HFF-Myc (cell line): ENCODE data around the gene LRRC42.
"Not testable (repeated sequence)": the region's sequence is repeated elsewhere in the genome, so short reads cannot be mapped to it uniquely, and the experiment has no call there.

ENCODE experiments used
- DNase-seq: peaks from one replicate; pipeline ENCODE4 v3.0.0-alpha.2; 2011; ENCODE audit warnings: low read depth; ENCODE audit errors: extremely low read depth
- H3K4me3 ChIP-seq: replicated peaks from 2 replicates; pipeline ENCODE4 v1.5.1; 2011; ENCODE audit warnings: low read depth, mild to moderate bottlenecking, control low read depth, low read length
- CTCF ChIP-seq: IDR thresholded peaks from 2 replicates; pipeline ENCODE4 v1.5.1; 2012; ENCODE audit warnings: mild to moderate bottlenecking, low read depth, low read length, control low read depth; ENCODE audit errors: missing control alignments

LRRC42 gene

GRCh38 chr1:53967409-53968124, 21.4 kb downstream of the LRRC42 start:
- no peak for DNase-seq
- no peak overlapping the region for H3K4me3 ChIP-seq
- no peak for TF ChIP-seq CTCF

GRCh38 chr1:53968125-53968513, 22.0 kb downstream of the LRRC42 start:
- DNase-seq: no peak
- no peak for TF ChIP-seq CTCF
- no peak overlapping the region for H3K4me3 ChIP-seq

- not testable (repeated sequence) for H3K4me3 ChIP-seq, DNase-seq
Observed at GRCh38 chr1:53969323-53969722, 23.2 kb downstream of the LRRC42 start.

- DNase-seq: no peak
- no peak overlapping the region for H3K4me3 ChIP-seq
- TF ChIP-seq CTCF: no peak
Observed at GRCh38 chr1:53971718-53972117, 25.6 kb downstream of the LRRC42 start.

- TF ChIP-seq CTCF: no peak
- DNase-seq: no peak
- H3K4me3 ChIP-seq: no peak overlapping the region
Observed at GRCh38 chr1:53975861-53976260, 29.7 kb downstream of the LRRC42 start.

GRCh38 chr1:53979712-53980450, 33.7 kb downstream of the LRRC42 start:
- no peak for TF ChIP-seq CTCF
- no peak for DNase-seq
- no peak overlapping the region for H3K4me3 ChIP-seq

GRCh38 chr1:53981220-53981619, 35.1 kb downstream of the LRRC42 start:
- no peak for TF ChIP-seq CTCF
- no peak overlapping the region for H3K4me3 ChIP-seq
- DNase-seq: no peak
